Measurements from ENCODE around the gene MAPK8IP1. TPM values are rescaled to one million over a fixed set of nuclear protein-coding genes. Genes with fewer than 3 reads are reported as not detected.

Gene MAPK8IP1
- polyA plus RNA-seq, 2 of the 4 experiments (the other 2 are of a cell fraction), result 2.6 to 5.8 TPM

GRCh38 chr11:45917623-45918330 is 32.3 kb downstream of the MAPK8IP1 start, which contains the start of gene PEX16 (continued):
- TF ChIP-seq, protein P1, sequence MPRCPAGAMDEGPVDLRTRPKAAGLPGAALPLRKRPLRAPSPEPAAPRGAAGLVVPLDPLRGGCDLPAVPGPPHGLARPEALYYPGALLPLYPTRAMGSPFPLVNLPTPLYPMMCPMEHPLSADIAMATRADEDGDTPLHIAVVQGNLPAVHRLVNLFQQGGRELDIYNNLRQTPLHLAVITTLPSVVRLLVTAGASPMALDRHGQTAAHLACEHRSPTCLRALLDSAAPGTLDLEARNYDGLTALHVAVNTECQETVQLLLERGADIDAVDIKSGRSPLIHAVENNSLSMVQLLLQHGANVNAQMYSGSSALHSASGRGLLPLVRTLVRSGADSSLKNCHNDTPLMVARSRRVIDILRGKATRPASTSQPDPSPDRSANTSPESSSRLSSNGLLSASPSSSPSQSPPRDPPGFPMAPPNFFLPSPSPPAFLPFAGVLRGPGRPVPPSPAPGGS (IDR thresholded peaks at IDR 0.05), result peak; percentile 71; the same call in 1 of the 3 replicates
- no peak for TF ChIP-seq MAFK (IDR thresholded peaks at IDR 0.05; ENCODE audit: partially characterized antibody)
- no peak for TF ChIP-seq HEYL (CRISPR knock-in tag; IDR thresholded peaks at IDR 0.05)
- no peak; the same call in 1 of the 2 replicates for TF ChIP-seq MYC (IDR thresholded peaks at IDR 0.05; ENCODE audit: borderline replicate concordance, low read length)
- no peak for TF ChIP-seq FOXS1 (CRISPR knock-in tag; IDR thresholded peaks at IDR 0.05)

DNA sequence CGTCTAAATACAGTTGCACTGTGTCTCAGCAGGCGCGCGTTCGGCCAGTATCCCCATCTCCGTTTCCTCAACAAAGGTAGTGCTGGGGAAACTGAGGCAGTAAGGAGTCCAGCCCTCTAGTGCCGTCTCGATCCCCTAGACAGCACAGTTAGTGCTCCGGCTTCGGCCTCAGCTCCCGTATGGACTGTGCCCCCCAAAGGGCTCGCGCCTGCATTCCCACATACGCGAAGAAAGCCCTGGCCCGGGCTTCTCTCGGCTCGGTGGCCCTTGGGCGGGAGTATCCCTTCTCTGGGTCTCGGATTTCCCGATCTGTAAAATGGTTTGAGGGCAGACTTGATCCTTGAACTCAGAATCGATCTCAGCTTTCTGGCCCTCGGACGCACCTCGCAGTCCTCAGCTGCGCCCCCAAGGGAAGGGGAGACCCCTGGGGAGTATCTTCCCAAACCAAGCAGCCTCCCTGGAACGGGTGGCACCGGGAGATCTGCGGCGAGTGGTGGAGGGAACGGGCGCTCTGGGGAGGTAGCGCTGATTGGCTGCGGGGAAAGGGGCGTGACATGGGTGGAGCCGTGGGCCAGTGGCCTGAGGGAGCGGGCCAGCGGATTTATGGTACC is 33.0 kb downstream of the MAPK8IP1 start:
- ChIA-PET CTCF (interaction anchor here (0.9 to 3.6 kb wide), 4 partner anchors 9 to 52 kb away, joined by 3 to 12 read pairs (median 6); no protein-coding TSS in a partner anchor), POLR2A (interaction anchor here (0.7 to 1.4 kb wide), 9 partner anchors 8 to 203 kb away, joined by 3 to 9 read pairs (median 6); partner anchors contain the start of gene PHF21A)
- TF ChIP-seq RFX5 (IDR thresholded peaks at IDR 0.05), result no peak
- 0 out of 2 replicates have a peak, but pooled peaks have one; percentile 24 for TF ChIP-seq CHD4 (IDR thresholded peaks at IDR 0.05; ENCODE audit: borderline replicate concordance)
- no peak for TF ChIP-seq MAZ (IDR thresholded peaks at IDR 0.05; ENCODE audit: borderline replicate concordance, low read depth, low read length)
- TF ChIP-seq, protein P2, sequence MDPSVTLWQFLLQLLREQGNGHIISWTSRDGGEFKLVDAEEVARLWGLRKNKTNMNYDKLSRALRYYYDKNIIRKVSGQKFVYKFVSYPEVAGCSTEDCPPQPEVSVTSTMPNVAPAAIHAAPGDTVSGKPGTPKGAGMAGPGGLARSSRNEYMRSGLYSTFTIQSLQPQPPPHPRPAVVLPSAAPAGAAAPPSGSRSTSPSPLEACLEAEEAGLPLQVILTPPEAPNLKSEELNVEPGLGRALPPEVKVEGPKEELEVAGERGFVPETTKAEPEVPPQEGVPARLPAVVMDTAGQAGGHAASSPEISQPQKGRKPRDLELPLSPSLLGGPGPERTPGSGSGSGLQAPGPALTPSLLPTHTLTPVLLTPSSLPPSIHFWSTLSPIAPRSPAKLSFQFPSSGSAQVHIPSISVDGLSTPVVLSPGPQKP (IDR thresholded peaks at IDR 0.05; ENCODE audit: low read depth, low read length), result no peak
- peak; percentile 64; the same call in 1 of the 2 replicates for TF ChIP-seq KDM1A (IDR thresholded peaks at IDR 0.05; ENCODE audit: low read depth)
- TF ChIP-seq E2F6 (IDR thresholded peaks at IDR 0.05; ENCODE audit: borderline replicate concordance, low read depth), result peak; percentile 69
- TF ChIP-seq RNF2 (IDR thresholded peaks at IDR 0.05; ENCODE audit: borderline replicate concordance, low read depth), result 0 out of 2 replicates have a peak, but pooled peaks have one; percentile 54
- peak; percentile 59 for TF ChIP-seq POLR2A (IDR thresholded peaks at IDR 0.05; ENCODE audit: low read length)
- TF ChIP-seq KDM5A (IDR thresholded peaks at IDR 0.05), result peak; percentile 29; the same call in 1 of the 2 replicates
- peak; percentile 29; the same call in 1 of the 2 replicates for TF ChIP-seq MAX (IDR thresholded peaks at IDR 0.05)
- TF ChIP-seq BHLHE40 (IDR thresholded peaks at IDR 0.05; ENCODE audit: low read depth, low read length), result no peak
- no peak for TF ChIP-seq ESRRA (IDR thresholded peaks at IDR 0.05; ENCODE audit: borderline replicate concordance, low read length)
- TF ChIP-seq, protein P3, sequence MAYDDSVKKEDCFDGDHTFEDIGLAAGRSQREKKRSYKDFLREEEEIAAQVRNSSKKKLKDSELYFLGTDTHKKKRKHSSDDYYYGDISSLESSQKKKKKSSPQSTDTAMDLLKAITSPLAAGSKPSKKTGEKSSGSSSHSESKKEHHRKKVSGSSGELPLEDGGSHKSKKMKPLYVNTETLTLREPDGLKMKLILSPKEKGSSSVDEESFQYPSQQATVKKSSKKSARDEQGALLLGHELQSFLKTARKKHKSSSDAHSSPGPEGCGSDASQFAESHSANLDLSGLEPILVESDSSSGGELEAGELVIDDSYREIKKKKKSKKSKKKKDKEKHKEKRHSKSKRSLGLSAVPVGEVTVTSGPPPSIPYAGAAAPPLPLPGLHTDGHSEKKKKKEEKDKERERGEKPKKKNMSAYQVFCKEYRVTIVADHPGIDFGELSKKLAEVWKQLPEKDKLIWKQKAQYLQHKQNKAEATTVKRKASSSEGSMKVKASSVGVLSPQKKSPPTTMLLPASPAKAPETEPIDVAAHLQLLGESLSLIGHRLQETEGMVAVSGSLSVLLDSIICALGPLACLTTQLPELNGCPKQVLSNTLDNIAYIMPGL (CRISPR knock-in tag; IDR thresholded peaks at IDR 0.05; ENCODE audit: borderline replicate concordance), result no peak
- TF ChIP-seq CTCF (IDR thresholded peaks at IDR 0.05), result no peak
- no peak for FAIRE-seq
- peak; percentile 66 to 91 for DNase-seq (ENCODE audit: low read depth in 1 of 2, low spot score in 1 of 2)
- Histone ChIP-seq H3K4me1 (peaks cover 13% of the 10 kb centered on the region; the same call in 2 of the 3 replicates), H3K9me3 (no peaks in the 10 kb centered on the region), H3K4me2 (peak overlapping the region; percentile 86), H3K27ac (peak overlapping the region; percentile 88 to 96), H3K4me3 (peak overlapping the region; percentile 81)
- ATAC-seq, result peak; percentile 77 to 89
- WGBS (ENCODE audit: missing lambda C conversion rate), result under 1% methylated on average over 37 of the region's 38 CpGs

All from A549 (cell line).